GM19468 (cell line): ENCODE measurements around the gene DOHH.
"Not testable (repeated sequence)": the region's sequence is repeated elsewhere in the genome, so short reads cannot be mapped to it uniquely, and the experiment has no call there.

Experiments used
- ATAC-seq: cut with Tn5 transposase; IDR thresholded peaks from one replicate; pipeline ENCODE4 v1.9.1; 2021; ENCODE audit warnings: mild to moderate bottlenecking, moderate library complexity, moderate number of reproducible peaks; ENCODE audit not compliant: unreplicated experiment; ENCODE audit errors: extremely low read depth

The DOHH gene

DNA sequence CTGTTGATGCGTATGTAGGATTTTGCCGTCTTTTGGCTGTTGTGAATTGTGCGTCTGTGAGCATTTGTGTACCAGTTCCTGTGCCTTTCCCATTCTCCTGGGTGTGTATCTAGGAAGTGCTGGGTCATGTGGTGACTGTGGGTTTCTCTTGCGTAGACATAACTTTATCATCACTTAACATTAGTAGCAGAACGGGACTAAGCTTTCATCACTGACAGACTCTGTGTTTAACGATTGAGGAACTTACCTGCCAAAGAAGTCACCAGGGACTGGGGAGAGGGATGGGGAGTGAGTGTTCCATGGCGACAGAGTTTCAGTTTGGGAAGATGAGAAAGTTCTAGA is 20.6 kb upstream of the DOHH start:
- no peak for ATAC-seq

GRCh38 chr19:3520166-3521103 is 20.0 kb upstream of the DOHH start:
- ATAC-seq = no peak

DNA sequence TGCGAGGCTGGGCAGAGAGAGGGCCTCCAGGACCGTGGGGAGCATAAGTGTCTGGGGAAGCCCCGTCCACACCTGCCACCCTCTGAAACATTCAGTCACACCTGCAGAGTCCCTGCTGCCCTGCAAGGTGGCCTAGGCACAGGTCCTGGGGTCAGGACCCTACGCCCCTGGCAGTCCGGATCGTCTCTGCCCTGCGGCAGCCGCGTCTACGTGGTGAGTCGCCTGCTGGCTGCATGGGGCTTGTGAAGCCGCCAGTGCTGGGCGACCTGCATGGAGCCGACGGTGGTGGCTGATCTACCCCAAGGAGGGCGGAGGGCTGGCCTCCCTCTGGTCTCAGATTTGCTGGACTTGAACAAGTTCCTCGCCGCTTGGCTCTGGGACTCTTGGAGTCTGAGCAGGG is 18.7 kb upstream of the DOHH start:
- no peak for ATAC-seq

DNA sequence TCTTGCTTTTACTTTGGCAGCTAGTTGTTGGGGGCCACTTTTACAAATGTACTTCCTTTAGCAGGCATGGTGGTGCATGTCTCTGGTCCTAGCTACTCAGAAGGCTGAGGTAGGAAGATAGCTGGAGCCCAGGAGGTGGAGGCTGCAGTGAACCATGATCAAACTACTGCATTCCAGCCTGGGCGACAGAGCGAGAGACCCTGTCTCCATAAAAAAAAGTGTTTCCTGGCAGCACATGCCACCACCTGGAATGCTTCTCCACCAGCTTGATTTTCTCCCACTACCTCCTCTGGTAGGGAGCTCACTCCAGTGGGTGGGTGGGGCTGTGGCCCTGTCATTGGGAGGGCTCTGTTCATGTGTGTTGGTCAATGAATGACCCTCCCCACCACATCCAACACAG is 18.2 kb upstream of the DOHH start:
- no peak for ATAC-seq

DNA sequence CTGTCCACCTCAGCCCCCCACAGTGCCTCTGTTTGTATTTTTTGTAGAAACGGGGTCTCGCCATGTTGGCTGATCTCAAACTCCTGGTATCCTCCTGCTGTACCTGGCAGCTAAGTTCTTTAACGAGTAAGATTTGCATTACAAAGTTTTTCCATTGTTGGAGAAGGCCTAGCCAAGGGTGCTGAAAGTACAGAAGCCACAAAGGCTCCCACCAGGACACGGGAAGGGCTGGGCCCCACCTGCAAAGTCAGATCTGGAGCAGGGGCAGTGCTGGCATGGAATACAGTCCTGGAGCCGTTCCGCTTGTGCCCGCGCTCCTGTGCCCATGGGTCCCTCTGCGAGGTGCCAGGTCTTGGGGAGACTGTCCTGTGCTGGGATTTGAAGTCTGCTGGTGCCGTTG is 17.8 kb upstream of the DOHH start:
- ATAC-seq = no peak

DNA sequence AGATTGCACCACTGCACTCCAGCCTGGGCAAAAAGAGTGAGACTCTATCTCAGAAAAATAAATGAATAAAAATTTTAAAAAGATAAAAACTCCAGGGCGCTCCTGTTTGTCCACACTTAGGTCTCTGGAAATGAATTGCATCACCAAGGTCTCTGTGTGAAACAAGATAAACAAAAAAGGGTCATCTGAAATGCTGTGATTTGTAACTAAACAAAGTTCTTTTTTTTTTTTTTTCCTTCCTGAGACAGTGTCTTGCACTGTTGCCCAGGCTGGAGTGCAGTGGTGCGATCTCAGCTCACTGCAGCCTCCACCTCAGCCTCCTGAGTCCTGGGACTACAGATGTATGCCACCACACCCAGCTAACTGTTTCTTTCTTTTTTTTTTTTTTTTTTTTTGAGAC is 17.2 kb upstream of the DOHH start:
- no peak for ATAC-seq

- no peak for ATAC-seq
These were observed 16.3 kb upstream of the DOHH start for GRCh38 chr19:3516675-3517207.

GRCh38 chr19:3515891-3516422 is 15.5 kb upstream of the DOHH start:
- ATAC-seq = no peak

DNA sequence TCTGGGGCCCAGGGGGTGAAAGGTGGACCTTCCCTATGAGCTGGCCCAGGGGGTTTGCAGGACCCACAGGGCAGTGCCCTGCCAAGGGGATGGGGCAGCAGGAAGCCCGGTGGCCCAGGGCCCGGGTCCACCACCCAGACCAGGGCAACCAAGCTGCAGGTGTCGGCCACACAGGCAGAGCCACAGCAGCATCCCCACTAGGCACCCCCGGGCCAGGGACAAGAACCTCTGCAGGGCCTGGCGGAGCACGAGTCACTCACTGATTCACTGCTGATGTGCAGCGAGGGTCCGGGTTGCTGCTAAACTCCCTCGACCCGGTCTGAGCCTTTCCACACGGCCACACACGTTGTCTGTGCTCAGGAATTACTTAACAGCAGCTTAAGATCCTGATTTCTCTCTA is 14.5 kb upstream of the DOHH start:
- no peak for ATAC-seq

GRCh38 chr19:3513229-3514140 is 13.0 kb upstream of the DOHH start:
- ATAC-seq = no peak

- ATAC-seq = no peak
These were observed 12.2 kb upstream of the DOHH start for GRCh38 chr19:3512562-3513228.

DNA sequence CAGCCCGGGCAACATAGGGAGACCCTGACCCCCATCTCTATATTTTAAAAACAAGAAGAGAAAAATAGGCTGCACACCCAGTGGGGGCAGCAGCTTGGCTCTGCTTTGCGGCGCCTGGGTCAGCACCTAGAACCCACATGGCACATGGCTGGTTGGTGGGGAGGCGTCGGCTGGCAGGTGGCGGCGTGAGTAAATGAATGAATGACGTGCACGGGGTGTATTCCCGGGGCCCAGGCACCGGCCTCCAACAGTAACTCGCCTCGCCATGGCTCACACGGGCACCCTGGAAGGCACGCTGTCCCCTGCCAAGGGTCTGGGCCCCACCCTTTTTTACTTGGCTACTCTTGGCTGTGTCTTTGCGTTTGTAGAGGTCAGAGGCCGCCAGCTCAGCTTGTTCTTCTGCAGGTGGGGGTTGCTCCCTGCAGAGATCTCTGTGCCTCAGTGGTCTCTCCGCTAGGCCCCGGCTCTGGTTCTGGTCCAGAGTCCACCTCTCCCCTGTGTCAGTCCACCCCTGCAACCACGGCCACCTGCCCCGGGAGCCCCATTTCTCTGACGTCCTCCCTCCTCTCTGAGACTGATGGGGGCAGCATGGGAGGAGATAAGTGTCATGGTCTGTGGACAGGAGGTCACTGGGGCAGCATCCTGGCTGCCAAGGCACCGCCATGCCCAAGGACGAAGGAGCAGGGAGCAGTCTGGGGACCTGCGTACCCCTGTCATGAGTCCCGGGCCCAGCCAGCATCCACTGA is 11.2 kb upstream of the DOHH start:
- no peak for ATAC-seq

GRCh38 chr19:3510727-3511126 is 10.3 kb upstream of the DOHH start:
- no peak for ATAC-seq

DNA sequence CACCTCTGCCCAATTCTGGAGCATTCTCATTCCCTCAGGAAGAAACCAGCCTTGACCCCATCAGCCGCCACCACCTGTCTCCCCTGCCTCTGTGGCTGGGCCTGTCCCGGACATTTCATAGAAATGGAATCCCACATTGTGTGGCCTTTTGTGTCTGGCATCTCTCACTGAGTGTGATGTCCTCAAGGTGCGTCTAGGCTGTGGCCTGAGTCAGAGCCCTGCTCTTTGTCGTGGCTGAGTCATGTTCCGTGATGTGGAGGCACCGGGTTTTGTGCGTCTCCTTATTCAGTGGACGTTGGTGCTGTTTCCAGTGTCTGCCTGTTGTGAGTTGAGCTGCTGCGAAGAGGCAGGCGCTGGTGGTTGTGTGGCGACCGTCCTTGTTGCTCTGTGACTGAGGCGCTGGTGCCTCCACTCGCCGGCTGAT is 9.1 kb upstream of the DOHH start:
- no peak for ATAC-seq

GRCh38 chr19:3508771-3509535 is 8.5 kb upstream of the DOHH start:
- no peak for ATAC-seq

- ATAC-seq = not testable (repeated sequence)
These were observed 7.7 kb upstream of the DOHH start for GRCh38 chr19:3508121-3508661.

DNA sequence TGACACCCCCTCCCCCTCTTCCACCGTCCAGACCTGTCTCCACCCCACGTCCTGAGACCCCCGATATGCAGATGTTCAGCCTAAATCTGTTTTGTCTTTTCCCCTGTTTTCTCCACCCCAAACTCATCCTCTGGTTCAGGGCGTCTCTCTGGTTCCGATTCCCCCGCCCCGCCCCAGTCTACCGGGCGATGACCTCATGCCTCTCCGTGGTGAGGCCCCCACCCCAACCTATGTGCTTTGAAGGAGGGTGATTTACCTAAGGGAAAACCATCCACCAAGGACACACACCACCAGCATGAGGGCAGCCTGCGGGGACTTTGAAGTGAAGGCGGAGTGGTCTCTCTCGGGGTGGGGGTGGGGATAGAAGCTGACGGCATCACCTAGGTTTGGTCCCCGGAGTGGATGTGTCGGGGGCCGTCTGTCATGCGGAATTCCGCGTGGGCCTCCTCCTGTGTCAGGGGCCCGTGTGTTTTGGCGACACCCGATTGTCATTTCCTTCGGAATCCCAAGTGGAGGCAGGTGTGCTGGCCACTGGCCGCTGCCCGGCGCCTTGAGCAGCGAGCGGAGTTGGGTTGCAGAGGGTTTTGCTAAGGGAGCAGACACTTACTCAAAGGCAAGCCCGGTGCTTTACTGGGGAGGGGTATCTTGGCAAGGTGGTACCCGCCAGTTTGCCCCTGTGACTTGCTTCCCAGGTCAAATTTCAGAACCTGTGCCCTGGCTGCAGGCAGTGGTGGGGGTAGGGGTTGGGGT is 7.1 kb upstream of the DOHH start:
- no peak for ATAC-seq
